NT2/D1 (cell line): ENCODE data around the gene ZPR1.

Experiments used
- SUZ12 ChIP-seq: IDR thresholded peaks from 2 replicates; pipeline ENCODE4 v1.6.1; 2011; ENCODE audit not compliant: insufficient read length, insufficient read depth; ENCODE audit errors: extremely low read depth
- YY1 ChIP-seq: IDR thresholded peaks from 2 replicates; pipeline ENCODE4 v1.6.1; 2011; ENCODE audit not compliant: insufficient read length, insufficient read depth

DNA sequence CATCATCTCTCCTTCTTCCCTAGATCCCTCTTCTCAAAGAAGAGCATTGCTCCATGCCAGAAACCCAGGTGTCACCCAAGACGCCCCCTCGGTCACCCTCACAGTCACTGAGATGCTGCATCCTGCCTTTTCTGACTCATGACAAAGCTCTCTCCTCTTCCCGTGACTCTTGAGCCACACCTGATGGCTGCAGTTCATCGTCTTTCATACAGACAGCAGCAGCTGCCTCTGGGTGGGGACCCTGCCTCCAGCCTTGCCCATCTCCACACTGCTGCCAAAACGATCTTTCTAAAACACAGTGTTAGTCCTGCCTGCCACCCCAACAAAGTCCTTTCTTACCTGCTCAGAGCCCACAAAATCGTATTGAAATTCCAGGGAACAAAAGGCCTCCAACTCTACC lies 59.8 kb downstream of the ZPR1 start:
- TF ChIP-seq YY1 (no peak), SUZ12 (no peak)
